ENCODE data around the gene MEGF6.

DNA sequence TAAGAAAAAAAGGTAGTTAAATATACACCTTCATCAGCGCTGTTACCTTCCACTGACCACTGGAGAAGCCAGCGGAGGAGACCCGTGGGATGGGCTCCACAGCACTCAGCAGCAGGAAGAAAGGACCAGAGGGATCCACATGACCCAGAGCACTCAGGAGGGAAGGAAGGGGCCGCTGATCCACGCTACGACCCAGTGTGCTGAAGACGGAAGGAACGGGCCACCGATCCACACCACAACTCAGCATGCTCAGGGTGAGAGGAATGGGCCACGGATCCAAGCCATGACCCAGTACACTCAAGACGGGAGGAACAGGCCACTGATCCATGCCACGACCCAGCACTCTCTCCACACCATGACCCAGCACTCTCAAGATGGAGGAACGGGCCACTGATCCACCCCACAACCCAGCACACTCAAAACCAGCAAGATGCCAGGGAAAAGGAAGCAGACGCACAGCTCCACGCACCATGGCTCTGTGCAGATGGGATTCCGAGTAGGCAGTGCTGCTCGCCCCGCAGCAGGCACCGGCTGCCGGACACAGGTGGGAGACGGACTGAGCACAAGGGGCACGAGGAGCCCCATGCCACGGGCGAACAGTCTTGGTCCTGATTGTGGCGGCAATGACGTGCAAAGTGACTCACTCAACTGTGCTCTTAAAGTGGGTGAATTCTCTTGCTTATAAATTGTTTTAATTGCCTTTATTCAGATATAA lies 29.9 kb upstream of the MEGF6 start:
- TF ChIP-seq, protein P1, sequence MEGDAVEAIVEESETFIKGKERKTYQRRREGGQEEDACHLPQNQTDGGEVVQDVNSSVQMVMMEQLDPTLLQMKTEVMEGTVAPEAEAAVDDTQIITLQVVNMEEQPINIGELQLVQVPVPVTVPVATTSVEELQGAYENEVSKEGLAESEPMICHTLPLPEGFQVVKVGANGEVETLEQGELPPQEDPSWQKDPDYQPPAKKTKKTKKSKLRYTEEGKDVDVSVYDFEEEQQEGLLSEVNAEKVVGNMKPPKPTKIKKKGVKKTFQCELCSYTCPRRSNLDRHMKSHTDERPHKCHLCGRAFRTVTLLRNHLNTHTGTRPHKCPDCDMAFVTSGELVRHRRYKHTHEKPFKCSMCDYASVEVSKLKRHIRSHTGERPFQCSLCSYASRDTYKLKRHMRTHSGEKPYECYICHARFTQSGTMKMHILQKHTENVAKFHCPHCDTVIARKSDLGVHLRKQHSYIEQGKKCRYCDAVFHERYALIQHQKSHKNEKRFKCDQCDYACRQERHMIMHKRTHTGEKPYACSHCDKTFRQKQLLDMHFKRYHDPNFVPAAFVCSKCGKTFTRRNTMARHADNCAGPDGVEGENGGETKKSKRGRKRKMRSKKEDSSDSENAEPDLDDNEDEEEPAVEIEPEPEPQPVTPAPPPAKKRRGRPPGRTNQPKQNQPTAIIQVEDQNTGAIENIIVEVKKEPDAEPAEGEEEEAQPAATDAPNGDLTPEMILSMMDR (optimal IDR thresholded peaks at IDR 0.05 in 1 of 3, IDR thresholded peaks at IDR 0.05 in 1 of 3, conservative IDR thresholded peaks at IDR 0.05 in 1 of 3; ENCODE audit: extremely low read depth in 1 of 3, insufficient read depth in 2 of 3, low read length in 3 of 3), result no peak
- no peak for TF ChIP-seq EZH2 (IDR thresholded peaks at IDR 0.05; ENCODE audit: low read length)
